ENCODE results near the gene RPP40. TPM values are rescaled to one million over a fixed set of nuclear protein-coding genes. Genes with fewer than 3 reads are reported as not detected.

RPP40 gene
- total RNA-seq, 1 donor = 21.9 TPM

GRCh38 chr6:4964675-4965561, 38.9 kb downstream of the RPP40 start:
- no peak for DNase-seq (ENCODE audit: low read depth)
- TF ChIP-seq CTCF (IDR thresholded peaks at IDR 0.05; ENCODE audit: insufficient read depth, low read length) = no peak
- no peak overlapping the region for H3K4me3 ChIP-seq (ENCODE audit: low read depth, low read length)

DNA sequence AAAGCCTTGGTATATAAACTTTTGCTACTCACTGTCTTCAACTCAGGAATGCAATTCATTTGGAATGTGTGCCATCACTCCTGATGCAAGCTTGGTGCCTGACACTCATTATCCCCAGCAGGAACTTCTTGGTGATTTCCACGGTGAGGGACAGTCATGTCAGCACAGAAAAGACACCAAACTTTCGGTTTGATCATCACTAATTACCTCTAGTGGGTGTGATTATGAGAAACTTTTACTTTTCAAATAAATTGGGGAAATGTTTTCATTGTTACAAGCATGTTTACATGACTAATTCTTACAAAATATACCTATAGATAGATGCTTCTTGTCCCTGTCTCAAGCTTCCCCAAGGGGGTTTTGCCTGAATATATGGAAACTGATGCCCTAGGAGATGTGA, 40.9 kb downstream of the RPP40 start:
- no peak for DNase-seq (ENCODE audit: low read depth)
- no peak overlapping the region for H3K4me3 ChIP-seq (ENCODE audit: low read depth, low read length)
- TF ChIP-seq CTCF (IDR thresholded peaks at IDR 0.05; ENCODE audit: insufficient read depth, low read length) = no peak

GRCh38 chr6:4961322-4962168, 42.3 kb downstream of the RPP40 start:
- no peak for TF ChIP-seq CTCF (IDR thresholded peaks at IDR 0.05; ENCODE audit: insufficient read depth, low read length)
- DNase-seq (ENCODE audit: low read depth) = no peak
- H3K4me3 ChIP-seq (ENCODE audit: low read depth, low read length) = no peak overlapping the region

DNA sequence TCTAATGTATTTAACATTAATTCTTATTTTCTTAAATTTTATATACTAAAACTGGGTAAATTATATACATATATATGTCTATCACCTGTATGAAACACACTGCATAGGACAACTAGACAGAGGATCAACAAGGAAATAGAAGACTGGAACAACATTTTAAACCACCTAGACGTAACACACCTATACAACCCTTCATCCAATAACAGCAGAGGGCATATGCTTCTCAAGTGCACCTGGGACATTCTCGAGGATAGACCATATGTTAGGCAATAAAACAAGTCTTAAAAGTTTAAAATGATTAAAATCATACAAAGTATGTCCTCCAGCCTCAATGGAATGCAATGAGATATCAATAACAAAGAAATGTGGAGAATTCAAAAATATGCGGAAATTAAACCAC, 45.2 kb downstream of the RPP40 start:
- DNase-seq (ENCODE audit: low read depth) = no peak
- TF ChIP-seq CTCF (IDR thresholded peaks at IDR 0.05; ENCODE audit: insufficient read depth, low read length) = no peak

DNA sequence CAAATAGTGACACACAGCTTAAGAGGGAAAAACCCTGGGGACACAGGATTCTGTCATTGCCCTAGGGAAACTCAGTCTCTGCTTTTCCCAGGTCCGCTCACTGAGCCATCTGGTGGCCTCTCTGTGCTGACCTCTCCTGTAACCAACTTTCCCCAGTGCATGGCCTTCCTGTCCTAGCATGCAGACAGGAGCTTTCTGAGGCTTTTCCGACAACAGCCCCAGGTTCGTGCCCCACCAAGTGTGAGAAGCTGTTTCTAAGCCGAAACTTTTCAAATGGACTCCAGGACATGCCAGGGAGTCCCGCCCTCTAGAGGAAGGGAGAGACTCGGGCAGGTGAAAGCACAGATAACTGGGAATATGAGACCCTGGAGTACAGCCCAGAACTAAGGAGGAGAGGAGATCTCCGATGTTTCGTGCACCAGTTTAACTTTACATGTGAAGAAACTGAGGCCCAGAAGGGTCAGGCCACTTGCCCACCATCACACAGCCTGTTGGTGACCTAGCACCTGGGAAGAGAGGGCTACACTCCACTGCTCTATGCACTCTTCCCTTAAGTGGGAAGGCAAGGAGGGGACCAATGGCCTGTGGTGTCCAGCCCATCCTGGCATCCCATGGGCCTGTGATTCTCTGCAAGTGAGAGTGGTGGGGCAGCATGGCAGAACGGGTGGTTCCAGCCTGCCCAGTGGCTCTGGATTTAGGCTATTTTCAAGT, 46.2 kb downstream of the RPP40 start:
- DNase-seq (ENCODE audit: low read depth) = peak; percentile 9
- H3K4me3 ChIP-seq (ENCODE audit: low read depth, low read length) = no peak overlapping the region
- TF ChIP-seq CTCF (IDR thresholded peaks at IDR 0.05; ENCODE audit: insufficient read depth, low read length) = peak; percentile 15

More for the DNA sequence above, 45.2 kb downstream of the RPP40 start:
- H3K4me3 ChIP-seq (ENCODE audit: low read depth, low read length) = no peak overlapping the region

DNA sequence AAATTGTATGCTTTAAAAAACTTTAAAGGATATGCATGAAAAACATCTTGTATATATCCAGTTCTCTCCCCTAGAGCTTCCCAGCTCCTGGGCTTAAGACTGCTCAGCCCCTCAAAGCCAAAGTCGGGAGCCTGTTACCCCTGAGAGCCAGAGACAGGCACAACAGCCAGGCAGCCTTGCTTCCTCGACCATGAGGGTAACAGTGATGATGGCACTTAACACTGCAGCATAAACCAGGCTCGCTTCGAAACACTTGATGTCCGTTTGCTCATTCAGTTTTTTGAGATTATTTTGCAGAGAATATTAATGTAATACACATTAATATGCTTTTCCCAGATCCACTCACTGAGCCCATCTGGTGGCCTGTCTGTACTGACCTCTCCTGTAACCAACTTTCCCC, 47.2 kb downstream of the RPP40 start:
- no peak for TF ChIP-seq CTCF (IDR thresholded peaks at IDR 0.05; ENCODE audit: insufficient read depth, low read length)
- no peak overlapping the region for H3K4me3 ChIP-seq (ENCODE audit: low read depth, low read length)
- DNase-seq (ENCODE audit: low read depth) = no peak

Measured in fibroblast of the aortic adventitia (primary cell).